Neural cell (in vitro differentiated cells): ENCODE measurements around the gene PJA1. TPM values are rescaled to one million over a fixed set of nuclear protein-coding genes. Genes with fewer than 3 reads are reported as not detected.

ENCODE experiments used
- H2AFZ ChIP-seq: fragments of 200-600, 300-800 bp; sonication (generic), shearing (Covaris generic); 2 replicates; pipeline ENCODE4 v1.6.0; 2014; ENCODE audit warnings: low read depth, mild to moderate bottlenecking, antibody characterized with exemption, low read length, moderate library complexity
- H3F3A ChIP-seq: fragments of 200-600 bp; shearing (Covaris generic); 2 replicates; pipeline ENCODE4 v1.6.1; 2016; ENCODE audit warnings: mild to moderate bottlenecking, moderate library complexity, mixed read lengths, antibody characterized with exemption, low read length; ENCODE audit not compliant: insufficient read depth, poor library complexity, severe bottlenecking
- H3K27ac ChIP-seq: fragments of 200-600, 300-800 bp; sonication (generic), shearing (Covaris generic); 2 replicates; pipeline ENCODE4 v1.5.1; 2014; ENCODE audit warnings: mild to moderate bottlenecking, low read length, moderate library complexity
- H3K27me3 ChIP-seq: fragments of 300-800, 200-600 bp; sonication (generic), shearing (Covaris generic); 2 replicates; pipeline ENCODE4 v1.6.0; 2014; ENCODE audit warnings: mild to moderate bottlenecking, low read depth, low read length, moderate library complexity; ENCODE audit not compliant: insufficient read depth
- H3K36me3 ChIP-seq: fragments of 300-800, 200-600 bp; sonication (generic), shearing (Covaris generic); 2 replicates; pipeline ENCODE4 v1.5.1; 2014; ENCODE audit warnings: mild to moderate bottlenecking, antibody characterized with exemption, low read length, moderate library complexity; ENCODE audit not compliant: insufficient read depth
- H3K4me2 ChIP-seq: fragments of 300-800, 200-600 bp; sonication (generic), shearing (Covaris generic); 2 replicates; pipeline ENCODE4 v1.6.0; 2014; ENCODE audit warnings: mild to moderate bottlenecking, low read length
- H3K4me3 ChIP-seq: fragments of 300-800, 200-600 bp; sonication (generic), shearing (Covaris generic); 2 replicates; pipeline ENCODE4 v1.5.1; 2014; ENCODE audit warnings: mild to moderate bottlenecking, low read length, moderate library complexity
- H3K79me2 ChIP-seq: fragments of 200-600 bp; shearing (Covaris generic); replicated peaks from 2 replicates; pipeline ENCODE4 v1.6.0; 2014; ENCODE audit warnings: mild to moderate bottlenecking, low read length, moderate library complexity; ENCODE audit not compliant: insufficient read depth
- H3K9ac ChIP-seq: fragments of 300-800, 200-600 bp; sonication (generic), shearing (Covaris generic); 2 replicates; pipeline ENCODE4 v1.6.1; 2016; ENCODE audit warnings: mild to moderate bottlenecking, low read length, mixed read lengths
- H3K9me2 ChIP-seq: fragments of 200-600 bp; shearing (Covaris generic); 2 replicates; pipeline ENCODE4 v1.6.1; 2016; ENCODE audit warnings: mild to moderate bottlenecking, low read length, mixed read lengths; ENCODE audit not compliant: insufficient read depth
- H3K9me3 ChIP-seq: fragments of 200-600, 300-800 bp; sonication (generic), shearing (Covaris generic); 2 replicates; pipeline ENCODE4 v1.6.1; 2016; ENCODE audit warnings: mild to moderate bottlenecking, mixed run types, low read length, moderate library complexity, mixed read lengths
- H4K20me1 ChIP-seq: fragments of 200-600 bp; shearing (Covaris generic); 2 replicates; pipeline ENCODE4 v1.6.1; 2016; ENCODE audit warnings: mild to moderate bottlenecking, mixed run types; ENCODE audit not compliant: insufficient read depth
- EP300 ChIP-seq: fragments of 450-650 bp; conservative IDR thresholded peaks from 2 replicates; pipeline ENCODE4 v1.6.1; 2014; ENCODE audit warnings: antibody characterized with exemption, mild to moderate bottlenecking, moderate library complexity; ENCODE audit not compliant: poor library complexity, severe bottlenecking
- EZH2 ChIP-seq: fragments of 200-600, 300-800 bp; shearing (Covaris generic), sonication (generic); IDR thresholded peaks from 2 replicates; pipeline ENCODE4 v1.6.1; 2014; ENCODE audit warnings: antibody characterized with exemption, low read length, borderline replicate concordance, mild to moderate bottlenecking; ENCODE audit not compliant: insufficient read depth, poor library complexity, severe bottlenecking
- MXI1 ChIP-seq: fragments of 450-650 bp; conservative IDR thresholded peaks from 2 replicates; pipeline ENCODE4 v1.6.1; 2014; ENCODE audit warnings: antibody characterized with exemption, mild to moderate bottlenecking; ENCODE audit not compliant: poor library complexity, severe bottlenecking
- POLR2AphosphoS5 ChIP-seq: IDR thresholded peaks from 2 replicates; pipeline ENCODE4 v1.6.1; 2012
- RAD21 ChIP-seq: fragments of 450-650 bp; conservative IDR thresholded peaks from 2 replicates; pipeline ENCODE4 v1.6.1; 2014; ENCODE audit warnings: antibody characterized with exemption, mild to moderate bottlenecking, moderate library complexity
- SMC3 ChIP-seq: fragments of 450-650 bp; conservative IDR thresholded peaks from 2 replicates; pipeline ENCODE4 v1.6.1; 2014; ENCODE audit warnings: antibody characterized with exemption, mild to moderate bottlenecking, moderate library complexity; ENCODE audit not compliant: poor library complexity
- TAF1 ChIP-seq: IDR thresholded peaks from 2 replicates; pipeline ENCODE4 v1.6.1; 2012; ENCODE audit warnings: low read depth
- polyA plus RNA-seq: library from polyadenylated mRNA; depleted of rRNA; stranded (reverse); fragments of >200 nt; gene quantifications from 2 replicates; pipeline ENCODE4 v1.2.3, GENCODE V29; 2014
- TF ChIP-seq, protein P1 (sequence below): fragments of 450-650 bp; IDR thresholded peaks from 2 replicates; pipeline ENCODE4 v1.5.1; 2014; ENCODE audit warnings: antibody characterized with exemption, mild to moderate bottlenecking, moderate library complexity; ENCODE audit not compliant: poor library complexity, severe bottlenecking
- TF ChIP-seq, protein P2 (sequence below): IDR thresholded peaks from 2 replicates; pipeline ENCODE4 v1.6.1; 2012; ENCODE audit warnings: borderline replicate concordance

Gene PJA1
- polyA plus RNA-seq, 1 donor from 2014 or later, result 214 TPM

DNA sequence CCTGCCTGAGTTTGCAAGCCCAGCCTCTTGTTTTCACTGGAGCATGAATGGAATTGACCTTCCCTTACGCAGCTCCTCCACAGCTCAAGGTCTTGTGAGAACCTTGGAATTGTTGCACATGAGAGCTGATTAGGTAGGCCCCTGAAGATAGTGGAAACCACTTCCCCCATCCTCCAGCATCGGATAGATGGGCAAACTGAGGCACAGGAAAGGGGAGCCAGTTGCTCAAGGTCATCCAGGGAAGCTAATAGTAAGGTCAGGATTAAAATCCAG is 27.2 kb downstream of the PJA1 start:
- H3K27ac ChIP-seq, result no peak overlapping the region
- no peak overlapping the region for H2AFZ ChIP-seq
- H3K79me2 ChIP-seq, result no peaks in the 10 kb centered on the region
- TF ChIP-seq POLR2AphosphoS5 (no peak), EP300 (no peak), MXI1 (no peak), EZH2 (no peak), RAD21 (no peak), SMC3 (no peak)
- TF ChIP-seq, protein P1, sequence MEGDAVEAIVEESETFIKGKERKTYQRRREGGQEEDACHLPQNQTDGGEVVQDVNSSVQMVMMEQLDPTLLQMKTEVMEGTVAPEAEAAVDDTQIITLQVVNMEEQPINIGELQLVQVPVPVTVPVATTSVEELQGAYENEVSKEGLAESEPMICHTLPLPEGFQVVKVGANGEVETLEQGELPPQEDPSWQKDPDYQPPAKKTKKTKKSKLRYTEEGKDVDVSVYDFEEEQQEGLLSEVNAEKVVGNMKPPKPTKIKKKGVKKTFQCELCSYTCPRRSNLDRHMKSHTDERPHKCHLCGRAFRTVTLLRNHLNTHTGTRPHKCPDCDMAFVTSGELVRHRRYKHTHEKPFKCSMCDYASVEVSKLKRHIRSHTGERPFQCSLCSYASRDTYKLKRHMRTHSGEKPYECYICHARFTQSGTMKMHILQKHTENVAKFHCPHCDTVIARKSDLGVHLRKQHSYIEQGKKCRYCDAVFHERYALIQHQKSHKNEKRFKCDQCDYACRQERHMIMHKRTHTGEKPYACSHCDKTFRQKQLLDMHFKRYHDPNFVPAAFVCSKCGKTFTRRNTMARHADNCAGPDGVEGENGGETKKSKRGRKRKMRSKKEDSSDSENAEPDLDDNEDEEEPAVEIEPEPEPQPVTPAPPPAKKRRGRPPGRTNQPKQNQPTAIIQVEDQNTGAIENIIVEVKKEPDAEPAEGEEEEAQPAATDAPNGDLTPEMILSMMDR, result no peak
- no peak overlapping the region for H3K4me2 ChIP-seq
- no peaks in the 10 kb centered on the region for H3K9me3 ChIP-seq
- H3K27me3 ChIP-seq, result no peaks in the 10 kb centered on the region
- no peaks in the 10 kb centered on the region for H4K20me1 ChIP-seq
- no peaks in the 10 kb centered on the region for H3K36me3 ChIP-seq
- no peak overlapping the region for H3K9ac ChIP-seq
- H3F3A ChIP-seq, result no peaks in the 10 kb centered on the region
- no peaks in the 10 kb centered on the region for H3K9me2 ChIP-seq
- no peak overlapping the region for H3K4me3 ChIP-seq

DNA sequence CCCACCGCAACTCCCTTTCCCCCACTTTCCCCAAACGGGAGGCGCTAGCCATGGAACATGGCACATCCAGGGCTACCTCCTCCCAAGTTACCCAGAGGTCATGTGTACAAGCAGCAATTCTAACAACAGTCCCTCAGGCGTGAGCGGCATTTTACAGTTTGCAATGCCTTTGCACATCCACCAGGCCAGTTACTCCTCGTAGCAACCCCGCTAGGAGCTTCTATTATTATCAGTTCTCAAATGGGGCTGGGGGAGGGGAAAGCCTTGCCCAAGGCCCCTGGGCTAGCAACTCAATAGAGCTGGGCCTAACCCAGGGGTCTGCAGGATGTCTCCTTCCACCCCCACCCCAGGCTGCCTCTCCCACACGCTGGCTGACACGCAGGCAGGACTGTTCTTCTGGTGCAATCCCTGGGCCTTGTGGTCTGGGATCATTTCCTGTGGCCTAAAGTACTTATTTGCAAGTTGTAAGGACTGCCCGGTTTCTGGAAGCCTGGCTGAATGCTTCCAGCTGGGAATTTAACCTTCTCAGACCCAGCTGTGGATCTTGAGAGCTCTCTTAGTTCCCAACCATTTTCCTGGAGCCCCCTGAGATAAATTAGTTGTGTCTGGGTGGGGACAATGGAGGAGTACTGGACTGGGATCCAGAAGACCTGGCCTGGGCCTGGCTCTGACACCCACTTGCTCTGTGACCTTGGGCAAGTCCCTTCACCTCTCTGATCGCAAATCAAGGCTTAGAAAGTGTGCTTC is 27.7 kb downstream of the PJA1 start:
- H3K4me3 ChIP-seq, result peak overlapping the region; percentile 30
- H3K27ac ChIP-seq, result peak overlapping the region; percentile 57
- TF ChIP-seq, protein P1, result peak; percentile 13
- TF ChIP-seq RAD21 (peak; percentile 2), POLR2AphosphoS5 (no peak)
- H3K9me2 ChIP-seq, result no peaks in the 10 kb centered on the region
- H3K4me2 ChIP-seq, result no peak overlapping the region
- H3K27me3 ChIP-seq, result no peaks in the 10 kb centered on the region
- peak overlapping the region; percentile 47 for H3K9ac ChIP-seq
- peak overlapping the region; percentile 40 for H2AFZ ChIP-seq
- H3K79me2 ChIP-seq, result no peaks in the 10 kb centered on the region
- H4K20me1 ChIP-seq, result no peaks in the 10 kb centered on the region
- H3F3A ChIP-seq, result no peaks in the 10 kb centered on the region
- no peaks in the 10 kb centered on the region for H3K36me3 ChIP-seq
- no peaks in the 10 kb centered on the region for H3K9me3 ChIP-seq

DNA sequence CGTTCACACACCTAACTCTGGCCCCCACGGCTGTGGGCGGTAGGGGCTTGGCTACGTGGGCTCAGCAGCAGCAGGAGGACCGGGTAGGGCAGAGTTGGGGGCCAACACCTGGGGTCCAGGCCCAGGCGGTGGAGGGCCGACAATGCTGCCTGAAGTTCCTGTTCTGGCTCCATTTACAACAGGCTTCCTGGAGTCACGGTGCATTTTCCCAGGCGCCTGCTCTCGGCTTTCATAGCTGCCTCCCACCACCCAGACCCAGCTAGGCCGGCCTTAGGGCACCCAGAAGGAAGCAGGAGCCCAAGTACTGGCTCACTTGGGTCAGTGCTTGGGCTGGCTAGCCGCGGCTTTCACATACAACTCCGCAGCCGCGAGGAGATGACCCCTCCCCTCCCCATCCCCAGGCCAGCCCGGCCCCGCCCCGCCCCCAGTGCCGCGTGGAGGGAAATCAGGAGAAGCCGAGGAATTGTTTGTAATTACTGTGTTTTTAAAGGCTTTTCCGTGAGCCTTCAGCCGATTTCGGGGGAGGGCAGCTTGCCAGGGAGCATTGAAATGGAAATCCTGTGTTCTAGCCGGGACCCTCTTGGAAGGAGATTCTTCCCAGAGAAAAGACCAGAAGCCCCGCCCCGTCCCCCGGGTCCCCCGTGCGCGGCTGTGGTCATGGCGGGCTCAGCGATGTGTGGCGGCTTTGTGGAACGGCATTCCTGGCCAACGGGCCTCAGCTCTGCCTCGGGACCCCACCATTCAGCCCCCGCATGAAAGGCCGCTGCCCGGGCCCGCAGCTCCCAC is 28.5 kb downstream of the PJA1 start:
- Histone ChIP-seq H3K9me3 (no peaks in the 10 kb centered on the region), H3K9ac (peak overlapping the region; percentile 47), H2AFZ (peak overlapping the region; percentile 40), H3F3A (no peaks in the 10 kb centered on the region), H3K36me3 (no peaks in the 10 kb centered on the region), H3K79me2 (no peaks in the 10 kb centered on the region), H3K9me2 (no peaks in the 10 kb centered on the region), H3K27me3 (no peaks in the 10 kb centered on the region), H3K4me2 (no peak overlapping the region), H3K4me3 (peak overlapping the region; percentile 30), H4K20me1 (no peaks in the 10 kb centered on the region), H3K27ac (peak overlapping the region; percentile 57)
- TF ChIP-seq TAF1 (no peak), POLR2AphosphoS5 (no peak), EZH2 (no peak), EP300 (no peak), MXI1 (no peak), SMC3 (no peak), RAD21 (no peak)
- TF ChIP-seq, protein P2, sequence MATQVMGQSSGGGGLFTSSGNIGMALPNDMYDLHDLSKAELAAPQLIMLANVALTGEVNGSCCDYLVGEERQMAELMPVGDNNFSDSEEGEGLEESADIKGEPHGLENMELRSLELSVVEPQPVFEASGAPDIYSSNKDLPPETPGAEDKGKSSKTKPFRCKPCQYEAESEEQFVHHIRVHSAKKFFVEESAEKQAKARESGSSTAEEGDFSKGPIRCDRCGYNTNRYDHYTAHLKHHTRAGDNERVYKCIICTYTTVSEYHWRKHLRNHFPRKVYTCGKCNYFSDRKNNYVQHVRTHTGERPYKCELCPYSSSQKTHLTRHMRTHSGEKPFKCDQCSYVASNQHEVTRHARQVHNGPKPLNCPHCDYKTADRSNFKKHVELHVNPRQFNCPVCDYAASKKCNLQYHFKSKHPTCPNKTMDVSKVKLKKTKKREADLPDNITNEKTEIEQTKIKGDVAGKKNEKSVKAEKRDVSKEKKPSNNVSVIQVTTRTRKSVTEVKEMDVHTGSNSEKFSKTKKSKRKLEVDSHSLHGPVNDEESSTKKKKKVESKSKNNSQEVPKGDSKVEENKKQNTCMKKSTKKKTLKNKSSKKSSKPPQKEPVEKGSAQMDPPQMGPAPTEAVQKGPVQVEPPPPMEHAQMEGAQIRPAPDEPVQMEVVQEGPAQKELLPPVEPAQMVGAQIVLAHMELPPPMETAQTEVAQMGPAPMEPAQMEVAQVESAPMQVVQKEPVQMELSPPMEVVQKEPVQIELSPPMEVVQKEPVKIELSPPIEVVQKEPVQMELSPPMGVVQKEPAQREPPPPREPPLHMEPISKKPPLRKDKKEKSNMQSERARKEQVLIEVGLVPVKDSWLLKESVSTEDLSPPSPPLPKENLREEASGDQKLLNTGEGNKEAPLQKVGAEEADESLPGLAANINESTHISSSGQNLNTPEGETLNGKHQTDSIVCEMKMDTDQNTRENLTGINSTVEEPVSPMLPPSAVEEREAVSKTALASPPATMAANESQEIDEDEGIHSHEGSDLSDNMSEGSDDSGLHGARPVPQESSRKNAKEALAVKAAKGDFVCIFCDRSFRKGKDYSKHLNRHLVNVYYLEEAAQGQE, result no peak
- TF ChIP-seq, protein P1, result no peak
